Inflammatory macrophage (primary cell): Measurements from ENCODE around the gene C19orf81.
"Not testable (repeated sequence)": the region's sequence is repeated elsewhere in the genome, so short reads cannot be mapped to it uniquely, and the experiment has no call there.

Source experiments
- DNase-seq, 2 donors: peaks; one replicate each; pipeline ENCODE4 v3.0.0-alpha.2; 2020 to 2022
- total RNA-seq, 18 experiments: gene quantifications; one replicate each; lab custom pipeline; 2026; ENCODE audit warnings: mixed read lengths in 6 of 18, inconsistent platforms in 2 of 18; lab: John Stamatoyannopoulos, UW

The C19orf81 gene
- total RNA-seq, result 0 to 0.27 (median 0.08) reads per million in 18 experiments

DNA sequence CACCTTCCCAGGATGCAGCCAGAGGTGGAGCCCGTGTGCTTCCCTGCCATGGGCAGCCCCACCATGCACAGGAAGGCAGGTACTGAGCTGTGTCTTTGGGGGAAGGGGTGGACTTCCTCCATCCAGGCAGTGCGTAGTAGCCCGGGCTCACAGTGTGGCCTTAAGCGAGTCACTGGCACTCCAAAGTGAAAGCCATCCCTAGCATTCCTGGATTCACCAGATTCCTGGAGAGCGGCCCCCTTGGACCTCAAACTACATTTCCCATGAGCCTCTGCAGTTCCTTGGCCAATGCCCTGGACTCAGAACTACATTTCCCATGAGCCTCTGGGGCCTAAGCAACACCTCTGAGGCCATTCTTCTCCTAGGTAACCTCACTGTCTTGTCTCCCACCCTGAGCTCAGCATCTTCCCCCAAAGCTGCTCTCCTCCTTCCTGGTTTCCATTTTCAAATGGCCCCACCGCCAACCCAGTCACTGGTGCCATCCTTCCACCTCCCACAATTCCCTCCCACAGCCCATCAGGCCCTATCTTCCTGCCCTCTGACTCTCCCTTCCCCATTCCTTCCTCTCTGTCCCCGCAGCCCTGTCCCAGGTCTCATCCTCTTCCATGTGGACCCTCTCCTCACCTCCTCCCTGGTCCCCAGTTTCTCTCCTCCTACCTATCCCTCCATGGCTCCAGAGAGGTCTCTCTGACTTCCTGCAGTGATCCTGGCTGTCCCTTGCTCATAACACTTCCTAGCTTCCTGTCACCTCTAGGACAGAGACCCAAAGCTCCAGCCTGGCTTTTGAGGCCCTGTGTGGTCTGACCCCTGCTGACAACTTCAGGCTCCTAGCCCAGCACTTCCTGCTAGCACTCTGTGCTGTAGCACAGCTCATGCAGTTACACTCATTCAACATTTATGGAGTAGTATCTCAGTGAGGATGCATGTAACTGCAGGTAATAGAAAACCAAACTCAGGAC, at the start of gene C19orf81:
Gene C19orf81, plus strand, starts transcription at position 13 of the 959 bp plus-strand sequence. Its CDS starts 0 bp downstream, at position 13.
- DNase-seq, result no peak

DNA sequence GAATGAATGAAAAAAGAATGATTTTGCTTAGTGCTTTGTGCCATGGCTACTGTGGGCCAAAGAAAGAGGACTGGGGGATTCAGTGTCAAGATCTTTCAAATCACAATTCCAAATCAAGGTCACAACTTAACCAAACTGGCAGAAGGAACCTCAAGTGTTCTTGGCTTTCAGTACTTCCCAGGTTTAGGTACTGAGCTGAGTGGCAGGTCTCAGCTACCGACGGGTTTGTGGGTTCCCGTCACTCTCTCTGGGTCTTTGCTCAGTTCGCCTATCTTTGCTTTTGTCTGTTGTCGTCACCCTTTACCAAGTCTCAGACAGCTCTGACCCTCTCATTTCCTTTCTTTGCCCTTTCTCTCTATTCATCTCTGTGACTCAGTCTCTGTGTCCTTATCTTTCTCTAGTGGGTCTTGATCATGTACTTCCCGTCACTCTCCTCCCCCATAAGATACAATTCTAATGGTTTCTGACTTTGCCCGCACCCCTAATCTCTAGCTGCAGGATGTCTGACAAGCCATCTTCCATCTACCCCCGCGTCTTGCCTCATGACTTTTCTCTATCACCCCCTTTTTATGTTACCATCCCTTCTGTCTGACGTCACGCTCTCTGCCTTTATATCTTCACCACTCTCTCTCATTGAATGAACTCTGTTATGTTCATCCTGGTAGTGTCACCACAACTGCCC, 47.7 kb upstream of the C19orf81 start:
- no peak for DNase-seq

DNA sequence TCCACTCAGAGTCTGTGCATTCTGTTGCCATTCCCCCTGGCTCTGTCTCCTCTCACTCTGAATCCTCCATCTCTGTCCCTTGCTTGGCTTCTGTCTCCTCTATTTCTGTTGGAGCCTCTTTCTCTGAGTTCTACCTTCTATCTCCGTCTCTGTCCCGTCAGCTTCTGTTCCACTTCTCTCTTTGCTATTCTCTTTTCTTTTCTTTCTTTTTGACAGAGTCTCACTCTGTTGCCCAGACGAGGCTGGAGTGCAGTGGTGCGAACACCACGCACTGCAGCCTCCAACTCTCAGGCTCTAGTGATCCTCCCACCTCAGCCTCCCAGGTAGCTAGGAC, 47.2 kb upstream of the C19orf81 start:
- DNase-seq, result no peak

DNA sequence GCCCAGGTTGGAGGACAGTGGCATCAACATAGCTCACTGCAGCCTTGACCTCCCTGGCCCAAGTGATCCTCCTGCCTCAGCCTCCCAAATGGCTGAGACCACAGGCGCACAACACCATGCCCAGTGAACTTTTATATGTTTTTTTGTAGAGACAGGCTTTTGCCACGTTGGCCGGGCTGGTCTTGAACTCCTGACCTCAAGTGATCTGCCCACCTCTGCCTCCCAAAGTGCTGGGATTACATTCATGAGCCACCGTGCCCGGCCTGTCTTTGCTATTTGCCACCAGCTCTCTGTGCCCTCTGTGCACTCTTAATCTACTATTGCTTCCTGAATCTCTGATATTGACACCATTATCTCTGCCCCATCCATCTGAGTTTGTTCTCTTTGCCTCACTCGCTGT, 46.7 kb upstream of the C19orf81 start:
- no peak for DNase-seq

DNA sequence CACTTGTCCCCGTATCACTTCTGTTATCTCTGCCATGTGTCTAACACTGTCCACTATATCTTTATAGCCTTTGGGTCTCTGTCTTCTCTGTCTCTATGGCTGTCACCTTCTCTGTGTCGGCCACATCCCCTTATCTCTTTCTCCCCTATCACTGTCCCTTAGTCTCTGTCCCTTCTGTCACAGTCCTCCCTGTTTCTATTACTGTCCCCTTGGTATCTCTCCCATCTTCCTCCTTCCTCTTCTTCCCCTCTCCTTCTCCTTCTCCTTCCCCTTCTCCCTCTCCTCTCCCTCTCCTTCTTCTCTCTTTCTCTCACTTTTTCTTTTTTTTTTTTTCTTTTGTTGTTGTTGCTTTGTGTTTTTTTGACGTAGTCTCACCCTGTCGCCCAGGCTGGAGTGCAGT, 46.3 kb upstream of the C19orf81 start:
- DNase-seq, result no peak

DNA sequence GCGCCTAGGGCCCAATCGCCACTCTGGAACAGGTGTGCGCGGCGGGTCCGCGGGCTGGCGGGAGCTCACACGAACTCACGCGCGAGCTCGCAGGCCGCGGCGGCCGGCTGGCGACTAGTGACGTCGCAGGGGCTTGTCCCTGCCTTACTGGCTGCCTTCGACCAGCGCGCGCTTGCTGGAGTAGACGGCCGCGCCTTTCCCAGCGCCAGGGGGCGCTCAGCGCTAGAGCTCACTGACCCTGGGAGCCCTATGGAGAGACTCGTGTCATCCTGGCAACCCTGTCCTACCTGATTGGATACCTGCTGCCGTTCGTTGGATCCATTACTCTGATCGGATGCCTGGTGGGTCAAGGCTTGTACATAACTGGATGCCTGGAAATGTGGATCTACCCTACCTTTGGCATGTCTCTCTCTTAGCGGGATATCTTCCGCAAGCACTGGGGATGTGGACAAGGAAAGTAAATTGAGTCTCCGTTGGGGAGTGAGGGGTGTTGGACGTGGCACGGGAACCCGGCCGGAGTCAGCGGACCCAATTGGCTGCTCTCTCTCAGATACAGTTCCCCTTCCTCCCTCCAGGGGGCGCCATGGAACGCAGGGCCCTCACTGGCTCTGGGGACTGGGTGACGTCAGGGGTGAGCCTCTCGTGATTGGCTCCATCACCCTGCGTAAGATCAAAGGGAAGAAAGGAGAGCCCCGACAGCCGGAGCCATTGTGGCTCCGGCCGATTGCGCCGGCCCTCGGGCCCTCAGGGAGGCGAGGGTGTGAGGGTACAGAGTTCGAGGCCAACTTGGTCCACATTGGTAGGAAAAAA, 44.8 kb upstream of the C19orf81 start:
- DNase-seq, result not testable (repeated sequence)

DNA sequence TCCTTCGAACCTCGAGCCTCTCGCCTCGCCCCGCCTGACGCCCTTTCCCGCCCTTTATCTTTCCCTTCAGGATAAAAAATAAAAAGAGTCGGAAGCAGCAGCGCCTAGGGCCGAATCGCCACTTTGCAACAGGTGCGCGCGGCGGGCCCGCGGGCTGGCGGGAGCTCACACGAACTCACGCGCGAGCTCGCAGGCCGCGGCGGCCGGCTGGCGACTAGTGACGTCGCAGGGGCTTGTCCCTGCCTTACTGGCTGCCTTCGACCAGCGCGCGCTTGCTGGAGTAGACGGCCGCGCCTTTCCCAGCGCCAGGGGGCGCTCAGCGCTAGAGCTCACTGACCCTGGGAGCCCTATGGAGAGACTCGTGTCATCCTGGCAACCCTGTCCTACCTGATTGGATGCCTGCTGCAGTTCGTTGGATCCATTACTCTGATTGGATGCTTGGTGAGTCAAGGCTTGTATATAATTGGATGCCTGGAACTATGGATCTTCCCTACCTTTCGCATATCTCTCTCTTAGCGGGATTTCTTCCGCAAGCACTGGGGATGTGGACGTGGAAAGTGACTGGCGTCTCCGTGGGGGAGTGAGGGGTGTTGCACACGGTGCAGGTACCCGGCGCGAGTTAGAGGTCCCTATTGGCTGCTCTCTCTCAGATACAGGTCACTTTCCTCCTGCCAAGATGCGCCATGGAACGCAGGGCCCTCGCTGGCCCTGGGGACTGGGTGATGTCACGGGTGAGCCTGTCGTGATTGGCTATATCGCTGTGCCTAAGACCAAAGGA, 43.0 kb upstream of the C19orf81 start:
- not testable (repeated sequence) for DNase-seq

DNA sequence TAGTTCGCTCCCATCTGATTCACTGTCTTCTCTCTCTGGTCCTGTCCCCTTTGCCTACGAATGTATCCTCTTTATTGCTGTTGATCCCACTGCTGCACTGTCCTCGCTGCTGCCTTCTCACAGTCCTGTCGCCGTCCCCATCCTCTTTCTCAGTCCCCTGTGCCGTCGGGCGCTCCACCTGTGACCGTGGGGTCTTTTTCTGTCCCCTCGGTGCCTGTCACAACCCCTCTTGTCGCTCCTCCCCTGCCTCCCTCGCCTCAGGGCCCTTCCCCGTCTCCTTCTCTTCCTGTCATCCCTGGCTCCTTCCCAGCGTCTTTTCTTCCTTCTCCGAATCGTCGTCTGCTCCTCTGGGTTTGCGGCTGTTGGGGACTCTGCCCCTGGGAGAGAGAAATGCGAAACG, 41.9 kb upstream of the C19orf81 start:
- no peak for DNase-seq

DNA sequence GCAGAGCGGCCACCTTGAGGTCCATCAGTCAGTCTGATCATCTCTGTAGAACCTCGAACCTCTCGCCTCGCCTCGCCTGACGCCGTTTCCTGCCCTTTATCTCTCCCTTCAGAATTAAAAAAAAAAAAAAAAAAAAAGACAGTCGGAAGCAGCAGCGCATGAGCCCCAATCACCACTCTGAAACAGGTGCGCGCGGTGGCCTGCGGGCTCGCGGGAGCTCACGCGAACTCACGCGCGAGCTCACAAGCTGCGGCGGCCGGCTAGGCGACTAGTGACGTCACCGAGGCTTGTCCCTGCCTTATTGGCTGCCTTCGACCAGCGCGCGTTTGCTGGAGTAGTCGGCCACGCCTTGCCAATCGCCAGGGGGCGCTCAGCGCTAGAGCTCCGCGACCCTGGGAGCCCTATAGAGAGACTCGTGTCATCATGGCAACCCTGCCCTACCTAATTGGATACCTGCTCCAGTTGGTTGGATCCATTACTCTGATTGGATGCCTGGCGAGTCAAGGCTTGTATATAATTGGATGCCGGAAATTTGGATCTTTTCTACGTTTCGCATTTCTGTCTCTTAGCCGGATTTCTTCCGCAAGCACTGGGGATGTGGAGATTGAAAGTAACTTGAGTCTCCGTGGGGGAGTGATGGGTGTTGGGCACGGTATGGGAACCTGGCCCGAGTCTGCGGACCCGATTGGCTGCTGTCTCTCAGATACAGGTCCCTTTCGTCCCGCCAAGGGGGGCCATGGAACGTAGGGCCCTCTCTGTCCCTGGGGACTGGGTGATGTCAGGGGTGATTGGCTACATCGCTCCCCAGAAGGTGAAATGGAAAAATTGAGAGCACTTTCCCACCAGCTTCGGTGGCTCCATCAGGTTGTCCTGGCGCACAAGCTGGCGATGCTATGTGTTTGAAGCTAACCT, 41.1 kb upstream of the C19orf81 start:
- DNase-seq, result peak; percentile 59 to 68

DNA sequence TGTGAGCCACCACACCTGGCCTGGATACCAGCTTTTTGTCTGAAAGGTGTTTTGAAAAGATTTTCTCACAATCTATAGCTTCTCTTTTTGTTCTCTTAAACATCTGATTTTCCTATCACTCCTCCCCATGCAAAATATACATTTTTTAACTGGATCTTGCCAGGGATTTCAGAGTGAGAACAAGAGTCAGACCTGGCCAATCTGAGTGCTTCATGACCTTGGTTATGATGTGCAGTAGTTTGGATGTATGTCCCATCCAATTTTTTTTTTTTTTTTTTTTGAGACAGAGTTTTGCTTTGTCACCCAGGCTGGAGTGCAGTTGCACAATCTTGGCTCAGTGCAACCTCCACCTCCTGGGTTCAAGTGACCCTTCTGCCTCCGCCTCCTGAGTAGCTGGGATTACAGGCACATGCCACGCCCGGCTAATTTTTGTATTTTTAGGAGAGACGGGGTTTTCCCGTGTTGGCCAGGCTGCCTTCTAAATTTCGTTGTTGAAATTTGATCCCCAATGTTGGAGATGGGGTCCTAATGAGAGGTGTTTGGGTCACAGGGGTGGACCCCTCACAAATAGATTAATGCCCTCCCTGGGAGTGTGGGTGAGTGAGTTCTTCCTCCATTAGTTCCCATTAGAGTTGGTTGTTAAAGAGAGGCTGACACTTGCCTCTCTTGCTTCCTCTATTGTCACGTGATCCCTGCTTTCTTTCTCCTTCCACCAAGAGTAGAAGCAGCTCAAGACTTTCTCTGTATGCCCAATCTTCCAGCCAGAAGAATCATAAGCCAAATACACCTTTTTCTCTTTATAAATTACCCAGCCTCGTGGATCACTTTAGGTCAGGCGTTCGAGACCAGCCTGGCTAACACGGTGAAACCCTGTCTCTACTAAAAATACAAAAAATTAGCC, 36.5 kb upstream of the C19orf81 start:
- DNase-seq, result not testable (repeated sequence)

DNA sequence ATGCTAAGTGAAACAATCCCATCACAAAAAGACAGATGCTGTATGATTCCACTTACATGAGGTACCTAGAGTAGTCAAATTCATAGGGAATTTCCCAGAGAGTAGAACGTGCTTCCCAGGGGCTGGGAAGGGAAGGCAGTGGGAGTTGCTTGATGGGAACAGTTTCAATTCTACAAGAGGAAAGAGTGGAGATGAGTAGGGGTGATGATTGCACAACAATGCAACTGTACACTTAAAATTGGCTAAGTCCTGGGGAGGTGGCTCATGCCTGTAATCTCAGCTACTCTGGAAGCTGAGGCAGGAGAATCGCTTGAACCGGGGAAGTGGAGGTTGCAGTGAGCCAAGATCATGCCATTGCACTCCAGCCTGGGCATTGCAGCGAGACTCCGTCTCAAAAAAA, 30.9 kb upstream of the C19orf81 start:
- not testable (repeated sequence) for DNase-seq

DNA sequence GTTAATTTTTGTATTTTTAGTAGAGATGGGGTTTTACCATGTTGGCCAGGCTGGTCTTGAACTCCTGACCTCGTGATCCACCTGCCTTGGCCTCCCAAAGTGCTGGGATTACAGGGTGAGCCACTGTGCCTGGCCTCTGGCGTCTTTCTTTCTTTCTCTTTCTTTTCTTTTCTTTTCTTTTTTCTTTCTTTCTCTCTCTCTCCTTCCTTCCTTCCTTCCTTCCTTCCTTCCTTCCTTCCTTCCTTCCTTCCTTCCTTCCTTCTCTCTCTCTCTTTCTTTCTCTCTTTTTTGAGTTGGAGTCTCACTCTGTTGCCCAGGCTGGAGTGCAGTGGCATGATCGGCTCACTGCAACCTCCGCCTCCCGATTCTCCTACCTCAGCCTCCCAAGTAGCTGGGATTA, 30.1 kb upstream of the C19orf81 start:
- DNase-seq, result not testable (repeated sequence)

DNA sequence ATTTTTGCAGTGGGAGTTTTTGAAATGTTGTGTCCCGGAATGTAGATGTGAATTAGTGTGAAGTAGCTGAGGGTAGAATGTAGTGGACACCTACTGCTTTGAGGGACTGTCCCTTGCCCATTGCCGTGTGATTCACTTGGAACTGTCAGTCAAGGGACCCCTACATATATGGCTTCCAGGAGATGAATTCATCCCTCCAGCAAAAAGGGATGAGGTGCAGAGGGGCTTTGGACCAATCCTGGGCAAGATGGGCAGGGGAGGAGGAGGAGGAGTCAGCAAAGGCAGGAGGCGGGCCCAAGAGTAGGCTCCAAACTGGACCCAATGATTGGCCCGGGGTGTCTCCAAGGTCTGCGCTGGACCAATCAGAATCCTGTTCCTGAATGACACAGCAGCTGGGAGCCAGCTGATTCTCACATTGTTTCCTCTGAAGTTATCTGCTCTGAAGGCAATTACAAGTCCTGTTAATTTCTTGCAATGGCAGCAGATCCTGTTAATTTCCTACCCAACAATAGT, 28.8 kb upstream of the C19orf81 start:
- DNase-seq, result not testable (repeated sequence)

DNA sequence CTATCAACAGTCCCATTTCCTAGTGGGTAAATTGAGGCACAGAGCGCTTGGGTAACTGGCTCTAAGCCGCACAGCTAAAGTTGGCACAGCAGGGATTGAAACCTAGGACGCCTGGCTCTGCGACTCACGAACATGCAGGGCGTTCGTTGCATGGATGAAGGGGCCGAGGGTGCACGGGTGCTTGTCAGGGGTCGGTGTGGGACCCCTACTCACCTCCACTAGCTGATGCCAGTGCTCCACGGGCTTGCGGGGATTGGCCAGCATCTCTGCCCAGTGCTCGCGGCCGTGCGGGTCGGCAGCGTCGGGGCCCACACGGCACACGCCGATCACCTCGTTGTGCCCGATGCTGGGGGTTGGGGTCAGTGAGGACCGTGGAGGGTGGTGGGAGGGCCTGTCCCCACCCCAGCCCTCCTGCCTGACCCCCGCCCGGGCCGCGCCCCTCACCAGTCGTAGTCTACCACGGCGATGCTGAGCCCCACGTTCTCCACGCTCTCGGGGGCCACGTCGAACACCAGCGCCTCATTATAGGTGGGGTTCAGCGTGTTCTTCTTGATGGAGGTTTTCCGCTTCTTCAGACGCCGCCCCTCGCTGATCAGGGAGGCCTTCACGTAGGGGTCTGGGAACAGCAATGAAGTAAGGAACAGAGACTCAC, 24.2 kb upstream of the C19orf81 start:
- no peak for DNase-seq

DNA sequence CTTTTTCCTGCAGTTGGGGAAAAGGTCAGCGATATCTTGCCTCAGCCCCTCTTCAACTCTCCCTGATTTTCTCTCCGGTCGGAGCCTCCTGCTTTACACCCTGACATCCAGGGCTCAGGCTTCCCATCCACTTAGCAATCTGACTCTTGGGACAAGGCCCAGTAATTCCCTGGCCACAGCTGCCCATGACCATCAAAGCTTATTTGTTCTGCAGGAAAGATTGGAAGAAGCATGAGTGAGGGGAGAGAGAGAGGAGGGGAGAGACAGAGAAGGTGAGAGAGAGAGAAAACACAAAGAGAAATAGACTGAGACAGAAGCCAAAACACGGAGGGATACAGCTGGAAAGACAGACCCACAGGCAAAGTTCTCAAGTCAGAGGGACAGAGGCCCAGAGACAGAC, 23.2 kb upstream of the C19orf81 start:
- DNase-seq, result no peak

DNA sequence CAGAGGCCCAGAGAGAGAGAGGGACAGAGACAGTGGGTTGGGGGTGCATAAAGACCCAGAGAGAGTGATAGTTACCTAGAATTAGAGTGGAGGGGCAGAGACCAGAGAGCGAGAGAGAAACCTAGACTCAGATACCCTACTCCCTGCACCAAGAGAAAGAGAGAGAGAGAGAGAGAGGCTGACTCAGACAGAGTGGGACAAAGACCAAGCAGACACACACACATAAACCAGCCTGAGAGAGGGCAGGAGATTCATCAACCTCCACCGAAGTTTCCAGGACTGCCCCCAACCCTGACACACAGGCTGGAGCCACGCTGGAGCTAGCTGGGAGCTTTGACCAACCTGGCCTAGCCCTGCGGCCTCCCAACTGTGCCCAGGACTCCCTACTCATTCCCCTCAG, 22.4 kb upstream of the C19orf81 start:
- DNase-seq, result no peak

DNA sequence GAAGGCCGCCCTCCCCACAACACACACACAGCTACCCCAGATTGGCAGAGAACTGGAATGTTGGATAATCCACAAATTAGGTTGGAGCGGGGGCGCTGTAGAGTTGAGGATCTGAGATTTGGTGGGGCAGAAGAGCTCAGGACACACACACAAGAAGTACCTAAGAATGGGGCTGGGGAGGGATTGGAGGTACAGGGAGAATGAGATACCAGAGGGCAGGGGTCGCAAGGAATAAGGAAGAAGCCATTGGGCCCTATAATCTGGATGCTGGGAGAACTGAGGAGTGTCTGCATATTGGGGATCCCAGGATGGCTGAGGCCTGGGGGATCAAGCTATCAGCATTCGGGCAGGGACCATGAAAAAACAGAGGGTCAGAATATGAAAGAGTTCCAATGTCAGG, 21.1 kb upstream of the C19orf81 start:
- DNase-seq, result no peak

DNA sequence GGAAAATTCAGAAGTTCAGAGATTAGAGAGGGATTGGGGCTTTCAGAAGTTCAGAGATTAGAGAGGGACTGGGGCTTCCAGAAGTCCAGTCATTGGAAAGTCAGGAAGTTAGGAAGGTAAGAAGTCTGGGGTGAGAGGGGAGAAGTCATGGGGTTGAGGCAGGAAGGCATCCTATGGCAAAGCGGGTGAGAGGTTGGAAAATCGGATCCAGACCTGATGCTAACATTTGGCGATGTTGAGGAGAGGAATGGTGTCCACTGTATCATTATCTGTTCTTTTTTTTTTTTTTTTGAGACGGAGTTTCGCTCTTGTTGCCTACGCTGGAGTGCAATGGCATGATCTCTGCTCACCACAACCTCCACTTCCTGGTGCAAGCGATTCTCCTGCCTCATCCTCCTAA, 20.7 kb upstream of the C19orf81 start:
- no peak for DNase-seq

DNA sequence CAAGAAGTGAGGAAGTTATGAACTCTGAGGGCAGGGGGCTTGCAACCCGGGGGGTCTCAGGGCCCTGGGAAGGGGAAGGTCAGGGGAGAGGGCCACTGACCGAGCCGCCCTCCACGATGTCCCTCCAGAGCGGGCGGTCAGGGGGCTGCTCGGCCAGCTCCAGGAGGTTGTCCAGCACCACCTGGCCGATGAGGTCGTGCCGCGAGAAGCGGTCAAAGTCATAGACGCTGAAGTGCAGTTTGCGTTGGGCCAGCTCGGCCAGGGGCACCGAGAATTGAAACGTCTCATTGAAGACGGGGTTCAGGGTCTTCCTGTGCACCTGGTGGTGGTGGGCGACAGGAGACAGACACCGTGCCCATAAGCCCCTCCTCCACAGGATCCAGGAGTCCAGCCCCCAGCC, 20.1 kb upstream of the C19orf81 start:
- DNase-seq, result no peak
